ENCODE data around the gene CCDC92B.
"Not testable (repeated sequence)": the region's sequence is repeated elsewhere in the genome, so short reads cannot be mapped to it uniquely, and the experiment has no call there.

The CCDC92B gene

GRCh38 chr17:2789700-2790099, 40.2 kb upstream of the CCDC92B start:
- H3K36me3 ChIP-seq (ENCODE audit: control insufficient read depth, low read length), result no peaks in the 10 kb centered on the region
- H3K9me3 ChIP-seq (ENCODE audit: control insufficient read depth, insufficient read depth, low read length), result no peaks in the 10 kb centered on the region
- no peak overlapping the region for H3K4me3 ChIP-seq (ENCODE audit: low read length)
- no peaks in the 10 kb centered on the region for H3F3A ChIP-seq (ENCODE audit: control insufficient read depth, insufficient read depth)
- no peak overlapping the region for H3K27ac ChIP-seq (ENCODE audit: low read depth, low read length)
- no peaks in the 10 kb centered on the region for H3K9me2 ChIP-seq (replicated peaks; ENCODE audit: control insufficient read depth, low read length)
- TF ChIP-seq, protein P1, sequence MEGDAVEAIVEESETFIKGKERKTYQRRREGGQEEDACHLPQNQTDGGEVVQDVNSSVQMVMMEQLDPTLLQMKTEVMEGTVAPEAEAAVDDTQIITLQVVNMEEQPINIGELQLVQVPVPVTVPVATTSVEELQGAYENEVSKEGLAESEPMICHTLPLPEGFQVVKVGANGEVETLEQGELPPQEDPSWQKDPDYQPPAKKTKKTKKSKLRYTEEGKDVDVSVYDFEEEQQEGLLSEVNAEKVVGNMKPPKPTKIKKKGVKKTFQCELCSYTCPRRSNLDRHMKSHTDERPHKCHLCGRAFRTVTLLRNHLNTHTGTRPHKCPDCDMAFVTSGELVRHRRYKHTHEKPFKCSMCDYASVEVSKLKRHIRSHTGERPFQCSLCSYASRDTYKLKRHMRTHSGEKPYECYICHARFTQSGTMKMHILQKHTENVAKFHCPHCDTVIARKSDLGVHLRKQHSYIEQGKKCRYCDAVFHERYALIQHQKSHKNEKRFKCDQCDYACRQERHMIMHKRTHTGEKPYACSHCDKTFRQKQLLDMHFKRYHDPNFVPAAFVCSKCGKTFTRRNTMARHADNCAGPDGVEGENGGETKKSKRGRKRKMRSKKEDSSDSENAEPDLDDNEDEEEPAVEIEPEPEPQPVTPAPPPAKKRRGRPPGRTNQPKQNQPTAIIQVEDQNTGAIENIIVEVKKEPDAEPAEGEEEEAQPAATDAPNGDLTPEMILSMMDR (IDR thresholded peaks at IDR 0.05; ENCODE audit: low read depth, low read length, poor library complexity, severe bottlenecking), result no peak
- TF ChIP-seq EZH2phosphoT487 (IDR thresholded peaks at IDR 0.05; ENCODE audit: borderline replicate concordance, low read length), result no peak
- H3K4me2 ChIP-seq (ENCODE audit: low read length), result no peak overlapping the region
- H4K20me1 ChIP-seq (ENCODE audit: control insufficient read depth, insufficient read depth, low read depth, low read length), result no peaks in the 10 kb centered on the region
- no peaks in the 10 kb centered on the region for H3K79me2 ChIP-seq (ENCODE audit: control insufficient read depth, low read length)
- peaks cover 31% of the 10 kb centered on the region for H3K4me1 ChIP-seq (ENCODE audit: control insufficient read depth, low read length)
- peaks cover 19% of the 10 kb centered on the region for H3K27me3 ChIP-seq (ENCODE audit: control insufficient read depth, low read length)

DNA sequence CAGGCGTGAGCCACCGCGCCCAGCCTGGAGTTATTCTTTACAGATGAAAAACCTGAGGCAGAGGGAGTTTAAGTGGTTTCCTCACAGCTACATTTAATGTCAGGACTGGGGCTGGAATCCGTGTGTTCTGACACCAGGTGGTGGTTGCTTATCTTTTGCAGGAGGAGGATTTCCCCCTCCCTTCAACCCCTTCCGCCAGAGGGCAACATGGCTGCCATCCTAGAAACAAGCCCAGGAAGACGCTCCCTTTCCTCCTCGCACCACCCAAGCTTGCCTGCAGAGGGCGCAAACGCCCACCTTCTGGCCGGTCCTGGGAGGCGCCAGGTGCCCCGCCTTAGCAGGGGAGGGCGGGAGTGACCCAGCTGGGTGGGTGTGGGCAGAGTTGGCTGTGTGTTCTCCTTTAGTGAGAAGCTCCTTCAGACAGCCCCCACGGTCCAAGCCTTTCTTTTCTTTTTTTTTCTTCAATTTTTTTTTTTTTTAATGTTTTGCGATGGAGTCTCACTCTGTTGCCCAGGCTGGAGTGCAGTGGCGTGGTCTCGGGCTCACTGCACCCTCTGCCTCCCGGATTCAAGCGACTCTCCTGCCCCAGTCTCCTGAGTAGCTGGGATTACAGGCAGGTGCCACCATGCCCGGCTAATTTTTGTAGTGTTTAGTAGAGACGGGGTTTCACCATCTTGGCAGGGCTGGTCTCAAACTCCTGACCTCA, 36.9 kb upstream of the CCDC92B start:
- peaks cover 16% of the 10 kb centered on the region for H3K4me1 ChIP-seq (ENCODE audit: control insufficient read depth, low read length)
- no peaks in the 10 kb centered on the region for H3K9me3 ChIP-seq (ENCODE audit: control insufficient read depth, insufficient read depth, low read length)
- H4K20me1 ChIP-seq (ENCODE audit: control insufficient read depth, insufficient read depth, low read depth, low read length), result no peaks in the 10 kb centered on the region
- H3K79me2 ChIP-seq (ENCODE audit: control insufficient read depth, low read length), result no peaks in the 10 kb centered on the region
- no peak overlapping the region for H3K4me2 ChIP-seq (ENCODE audit: low read length)
- no peaks in the 10 kb centered on the region for H3K36me3 ChIP-seq (ENCODE audit: control insufficient read depth, low read length)
- no peaks in the 10 kb centered on the region for H3K9me2 ChIP-seq (replicated peaks; ENCODE audit: control insufficient read depth, low read length)
- no peak overlapping the region for H3K27ac ChIP-seq (ENCODE audit: low read depth, low read length)
- H3F3A ChIP-seq (ENCODE audit: control insufficient read depth, insufficient read depth), result no peaks in the 10 kb centered on the region
- TF ChIP-seq, protein P1 (IDR thresholded peaks at IDR 0.05; ENCODE audit: low read depth, low read length, poor library complexity, severe bottlenecking), result peak; percentile 94
- TF ChIP-seq EZH2phosphoT487 (IDR thresholded peaks at IDR 0.05; ENCODE audit: borderline replicate concordance, low read length), result no peak
- H3K27me3 ChIP-seq (ENCODE audit: control insufficient read depth, low read length), result peaks cover 11% of the 10 kb centered on the region
- H3K4me3 ChIP-seq (ENCODE audit: low read length), result no peak overlapping the region

- not testable (repeated sequence) for H3K9me2 ChIP-seq (replicated peaks; ENCODE audit: control insufficient read depth, low read length); H3K4me1 ChIP-seq (ENCODE audit: control insufficient read depth, low read length); H4K20me1 ChIP-seq (ENCODE audit: control insufficient read depth, insufficient read depth, low read depth, low read length); H3K4me3 ChIP-seq (ENCODE audit: low read length); H3K36me3 ChIP-seq (ENCODE audit: control insufficient read depth, low read length); H3K79me2 ChIP-seq (ENCODE audit: control insufficient read depth, low read length); H3F3A ChIP-seq (ENCODE audit: control insufficient read depth, insufficient read depth); H3K27me3 ChIP-seq (ENCODE audit: control insufficient read depth, low read length); H3K27ac ChIP-seq (ENCODE audit: low read depth, low read length); H3K9me3 ChIP-seq (ENCODE audit: control insufficient read depth, insufficient read depth, low read length); H3K4me2 ChIP-seq (ENCODE audit: low read length)
Measured at GRCh38 chr17:2785376-2785775, 35.9 kb upstream of the CCDC92B start.

GRCh38 chr17:2784864-2785263, 35.4 kb upstream of the CCDC92B start:
- no peak overlapping the region for H3K4me3 ChIP-seq (ENCODE audit: low read length)
- no peak overlapping the region for H3K27ac ChIP-seq (ENCODE audit: low read depth, low read length)
- no peaks in the 10 kb centered on the region for H3F3A ChIP-seq (ENCODE audit: control insufficient read depth, insufficient read depth)
- H3K4me1 ChIP-seq (ENCODE audit: control insufficient read depth, low read length), result peaks cover 6% of the 10 kb centered on the region; the same call in 1 of the 2 replicates
- H3K27me3 ChIP-seq (ENCODE audit: control insufficient read depth, low read length), result no peaks in the 10 kb centered on the region; the same call in 1 of the 2 replicates
- TF ChIP-seq EZH2phosphoT487 (IDR thresholded peaks at IDR 0.05; ENCODE audit: borderline replicate concordance, low read length), result no peak
- TF ChIP-seq, protein P1 (IDR thresholded peaks at IDR 0.05; ENCODE audit: low read depth, low read length, poor library complexity, severe bottlenecking), result no peak
- H3K9me3 ChIP-seq (ENCODE audit: control insufficient read depth, insufficient read depth, low read length), result no peaks in the 10 kb centered on the region
- no peaks in the 10 kb centered on the region for H3K79me2 ChIP-seq (ENCODE audit: control insufficient read depth, low read length)
- H3K36me3 ChIP-seq (ENCODE audit: control insufficient read depth, low read length), result no peaks in the 10 kb centered on the region
- no peak overlapping the region for H3K4me2 ChIP-seq (ENCODE audit: low read length)
- no peaks in the 10 kb centered on the region for H3K9me2 ChIP-seq (replicated peaks; ENCODE audit: control insufficient read depth, low read length)
- H4K20me1 ChIP-seq (ENCODE audit: control insufficient read depth, insufficient read depth, low read depth, low read length), result no peaks in the 10 kb centered on the region

Data from DOHH2 (cell line).